Esophagus (tissue), 2 donors: ENCODE data around the gene FANK1. TPM values are rescaled to one million over a fixed set of nuclear protein-coding genes. Genes with fewer than 3 reads are reported as not detected.

Source experiments
- polyA plus RNA-seq, 2 donors: library from polyadenylated mRNA; stranded (reverse); fragments of 200-250 nt; gene quantifications; one replicate each; pipeline ENCODE4 v1.2.3, GENCODE V29; 2013
- donor health status: healthy with polysubstance abuse.
- donor health status: Bipolar disorder and iron deficiency.

The FANK1 gene
- polyA plus RNA-seq, 2 donors, result 4.3 to 8.1 TPM

Other genes with a start within 250 kb of the FANK1 start
- not detected for gene TEX36, start 213.4 kb upstream of the FANK1 start, polyA plus RNA-seq
- gene EDRF1, start 176.9 kb upstream of the FANK1 start, polyA plus RNA-seq, result 10 to 100 TPM in 1 of 2 donors, 1 to 10 TPM in 1; 8.2 to 14.6 TPM
- under 1 TPM; 0.02 to 0.04 TPM for gene MMP21, start 120.7 kb upstream of the FANK1 start, polyA plus RNA-seq
- gene UROS, start 73.3 kb upstream of the FANK1 start, polyA plus RNA-seq, result 10 to 100 TPM; 16.8 to 23.6 TPM
- gene BCCIP, start 73.0 kb upstream of the FANK1 start, polyA plus RNA-seq, result 10 to 100 TPM; 44.4 to 51.7 TPM
- 10 to 100 TPM; 26.1 to 30.5 TPM for gene DHX32, start 15.3 kb upstream of the FANK1 start, polyA plus RNA-seq